GM23248 (cell line): ENCODE measurements around the gene EXOC7.

Experiments used
- EZH2 ChIP-seq: fragments of 200-600 bp; sonication (generic); IDR thresholded peaks from 2 replicates; pipeline ENCODE4 v1.6.1; 2018; ENCODE audit warnings: antibody characterized with exemption, mild to moderate bottlenecking; ENCODE audit not compliant: insufficient read depth, poor library complexity, severe bottlenecking
- EZH2phosphoT487 ChIP-seq: fragments of 200-600 bp; sonication (generic); IDR thresholded peaks from 2 replicates; pipeline ENCODE4 v1.6.1; 2018; ENCODE audit warnings: antibody characterized with exemption, moderate library complexity, mild to moderate bottlenecking, low read depth; ENCODE audit not compliant: insufficient read depth

DNA sequence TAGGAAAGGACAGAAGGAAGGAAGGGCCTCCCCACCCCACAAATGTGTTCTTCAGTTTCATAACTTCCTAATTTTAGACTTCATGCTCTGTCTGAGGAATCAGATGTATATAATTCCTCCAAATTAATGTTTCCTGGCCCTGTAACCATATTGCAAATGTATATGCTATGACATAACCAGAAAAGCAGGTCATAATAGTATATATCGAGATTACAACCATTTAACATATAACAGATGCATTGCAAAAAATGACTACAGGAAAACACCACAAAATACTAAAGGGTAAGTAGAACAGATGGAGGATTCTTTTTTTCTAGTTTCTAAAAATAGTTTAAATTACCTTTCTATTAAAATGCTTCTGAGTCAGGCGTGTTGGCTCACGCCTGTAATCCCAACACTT, 3.1 kb upstream of the EXOC7 start:
- TF ChIP-seq EZH2, result no peak
- TF ChIP-seq EZH2phosphoT487, result no peak
